Caco-2 (cell line): ENCODE results near the gene GAS5. TPM values are rescaled to one million over a fixed set of nuclear protein-coding genes. Genes with fewer than 3 reads are reported as not detected.

ENCODE experiments used
- BruUV-seq: library from RNA; stranded (reverse); fragments of 400-500 nt; replicated peaks from 2 replicates; lab custom pipeline; 2021; lab: Mats Ljungman, UMichigan
- CTCF ChIA-PET: fragments of 300-600 bp; sonication (Branson Sonifier 250); formaldehyde crosslinking; loops from one replicate; lab custom pipeline; 2022; ENCODE audit warnings: antibody characterized with exemption; lab: Charles Lee
- POLR2A ChIA-PET: fragments of 300-600 bp; sonication (Branson Sonifier 250); formaldehyde crosslinking; loops from one replicate; lab custom pipeline; 2022; ENCODE audit warnings: antibody characterized with exemption; lab: Charles Lee
- DNase-seq, 2 experiments: peaks; one replicate each; pipeline versions ENCODE4 v3.0.0 to v3.0.0-alpha.2; 2020 to 2022
- H3K27me3 ChIP-seq: replicated peaks from 2 replicates; pipeline ENCODE4 v1.6.0; 2011; ENCODE audit warnings: low read length; ENCODE audit not compliant: control insufficient read depth, insufficient read depth
- H3K36me3 ChIP-seq: 2 replicates; pipeline ENCODE4 v1.5.1; 2011; ENCODE audit warnings: low read length; ENCODE audit not compliant: control insufficient read depth, insufficient read depth
- H3K4me1 ChIP-seq: fragments of 250-450 bp; sonication (Bioruptor Pico); 2 replicates; pipeline ENCODE4 v1.5.1; 2020; ENCODE audit warnings: mild to moderate bottlenecking
- H3K4me3 ChIP-seq: 2 replicates; pipeline ENCODE4 v1.5.1; 2011; ENCODE audit warnings: low read depth, mild to moderate bottlenecking, control low read depth, low read length
- H3K9me3 ChIP-seq: fragments of 250-450 bp; sonication (Bioruptor Pico); 2 replicates; pipeline ENCODE4 v1.5.1; 2020; ENCODE audit warnings: mild to moderate bottlenecking, moderate library complexity
- H3K27ac Mint-ChIP-seq: one replicate; pipeline ENCODE4 v1.8.0; 2022; ENCODE audit warnings: mixed read lengths; ENCODE audit not compliant: unreplicated experiment
- H3K27me3 Mint-ChIP-seq: one replicate; pipeline ENCODE4 v1.8.0; 2022; ENCODE audit warnings: mixed read lengths; ENCODE audit not compliant: insufficient read depth, unreplicated experiment
- H3K36me3 Mint-ChIP-seq: one replicate; pipeline ENCODE4 v1.8.0; 2022; ENCODE audit warnings: mild to moderate bottlenecking, mixed read lengths; ENCODE audit not compliant: insufficient read depth, unreplicated experiment
- H3K4me1 Mint-ChIP-seq: one replicate; pipeline ENCODE4 v1.8.0; 2022; ENCODE audit warnings: low read depth, mixed read lengths; ENCODE audit not compliant: unreplicated experiment
- H3K4me3 Mint-ChIP-seq: one replicate; pipeline ENCODE4 v1.8.0; 2022; ENCODE audit warnings: mild to moderate bottlenecking, moderate library complexity, mixed read lengths; ENCODE audit not compliant: unreplicated experiment
- H3K9me3 Mint-ChIP-seq: one replicate; pipeline ENCODE4 v1.8.0; 2022; ENCODE audit warnings: mixed read lengths; ENCODE audit not compliant: unreplicated experiment
- intact Hi-C: fragments of 100-400 bp; cut with micrococcal nuclease; formaldehyde crosslinking; loops from one replicate; pipeline ENCODE4 v1.10.0; 2022; ENCODE audit not compliant: unreplicated experiment
- total RNA-seq: library from RNA; stranded (reverse); gene quantifications from 2 replicates; pipeline ENCODE4 v1.2.3, GENCODE V29; 2022
- TF ChIP-seq, protein P1 (sequence below), 2 experiments: fragments of 200-600 bp in 1 of 2; IDR thresholded peaks; 1 replicate in 1 of 2; 2 replicates in 1 of 2; pipeline versions ENCODE4 v1.5.1 to v1.8.0; 2011 to 2022; ENCODE audit warnings: antibody characterized with exemption in 1 of 2, control low read depth in 1 of 2, inconsistent platforms in 1 of 2, low read depth in 1 of 2, low read length in 1 of 2, mild to moderate bottlenecking in 1 of 2, moderate library complexity in 1 of 2; ENCODE audit not compliant: insufficient read depth in 1 of 2, severe bottlenecking in 1 of 2, unreplicated experiment in 1 of 2

GAS5 gene
- total RNA-seq, 1 experiment from 2014 or later: 641 TPM

GRCh38 chr1:173871500-173871899, 3.7 kb upstream of the GAS5 start:
- ChIA-PET POLR2A (no interaction called here), CTCF (no interaction called here)
- no peak overlapping the region for H3K27ac Mint-ChIP-seq
- H3K4me1 Mint-ChIP-seq: peaks cover 12% of the 10 kb centered on the region
- Histone ChIP-seq H3K9me3 (no peaks in the 10 kb centered on the region), H3K4me3 (no peak overlapping the region), H3K27me3 (no peaks in the 10 kb centered on the region), H3K4me1 (peaks cover 12% of the 10 kb centered on the region; the same call in 1 of the 2 replicates), H3K36me3 (no peaks in the 10 kb centered on the region)
- intact Hi-C loops: no loop called here
- peaks cover 5% of the 10 kb centered on the region for H3K27me3 Mint-ChIP-seq
- TF ChIP-seq, protein P1, sequence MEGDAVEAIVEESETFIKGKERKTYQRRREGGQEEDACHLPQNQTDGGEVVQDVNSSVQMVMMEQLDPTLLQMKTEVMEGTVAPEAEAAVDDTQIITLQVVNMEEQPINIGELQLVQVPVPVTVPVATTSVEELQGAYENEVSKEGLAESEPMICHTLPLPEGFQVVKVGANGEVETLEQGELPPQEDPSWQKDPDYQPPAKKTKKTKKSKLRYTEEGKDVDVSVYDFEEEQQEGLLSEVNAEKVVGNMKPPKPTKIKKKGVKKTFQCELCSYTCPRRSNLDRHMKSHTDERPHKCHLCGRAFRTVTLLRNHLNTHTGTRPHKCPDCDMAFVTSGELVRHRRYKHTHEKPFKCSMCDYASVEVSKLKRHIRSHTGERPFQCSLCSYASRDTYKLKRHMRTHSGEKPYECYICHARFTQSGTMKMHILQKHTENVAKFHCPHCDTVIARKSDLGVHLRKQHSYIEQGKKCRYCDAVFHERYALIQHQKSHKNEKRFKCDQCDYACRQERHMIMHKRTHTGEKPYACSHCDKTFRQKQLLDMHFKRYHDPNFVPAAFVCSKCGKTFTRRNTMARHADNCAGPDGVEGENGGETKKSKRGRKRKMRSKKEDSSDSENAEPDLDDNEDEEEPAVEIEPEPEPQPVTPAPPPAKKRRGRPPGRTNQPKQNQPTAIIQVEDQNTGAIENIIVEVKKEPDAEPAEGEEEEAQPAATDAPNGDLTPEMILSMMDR (IDR thresholded peaks at IDR 0.05; ENCODE audit: insufficient read depth in 1 of 2, low read depth in 1 of 2, low read length in 1 of 2, severe bottlenecking in 1 of 2, unreplicated experiment in 1 of 2): no peak
- H3K4me3 Mint-ChIP-seq: no peak overlapping the region
- no peak for DNase-seq
- no TSS peak for BruUV-seq
- H3K9me3 Mint-ChIP-seq: no peaks in the 10 kb centered on the region
- peaks cover 24% of the 10 kb centered on the region for H3K36me3 Mint-ChIP-seq

- Mint-ChIP-seq H3K9me3 (no peaks in the 10 kb centered on the region), H3K4me3 (no peak overlapping the region), H3K36me3 (peaks cover 29% of the 10 kb centered on the region), H3K27me3 (peaks cover 5% of the 10 kb centered on the region), H3K27ac (no peak overlapping the region), H3K4me1 (peaks cover 12% of the 10 kb centered on the region)
- Histone ChIP-seq H3K4me3 (no peak overlapping the region), H3K9me3 (no peaks in the 10 kb centered on the region), H3K36me3 (no peaks in the 10 kb centered on the region), H3K27me3 (no peaks in the 10 kb centered on the region), H3K4me1 (peaks cover 8% of the 10 kb centered on the region; the same call in 1 of the 2 replicates)
- no peak for DNase-seq
- TF ChIP-seq, protein P1 (IDR thresholded peaks at IDR 0.05; ENCODE audit: insufficient read depth in 1 of 2, low read depth in 1 of 2, low read length in 1 of 2, severe bottlenecking in 1 of 2, unreplicated experiment in 1 of 2): no peak
- BruUV-seq: no TSS peak
- POLR2A ChIA-PET: no interaction called here
- CTCF ChIA-PET: no interaction called here
- intact Hi-C loops: no loop called here
These were observed 3.3 kb upstream of the GAS5 start for GRCh38 chr1:173871091-173871490.

DNA sequence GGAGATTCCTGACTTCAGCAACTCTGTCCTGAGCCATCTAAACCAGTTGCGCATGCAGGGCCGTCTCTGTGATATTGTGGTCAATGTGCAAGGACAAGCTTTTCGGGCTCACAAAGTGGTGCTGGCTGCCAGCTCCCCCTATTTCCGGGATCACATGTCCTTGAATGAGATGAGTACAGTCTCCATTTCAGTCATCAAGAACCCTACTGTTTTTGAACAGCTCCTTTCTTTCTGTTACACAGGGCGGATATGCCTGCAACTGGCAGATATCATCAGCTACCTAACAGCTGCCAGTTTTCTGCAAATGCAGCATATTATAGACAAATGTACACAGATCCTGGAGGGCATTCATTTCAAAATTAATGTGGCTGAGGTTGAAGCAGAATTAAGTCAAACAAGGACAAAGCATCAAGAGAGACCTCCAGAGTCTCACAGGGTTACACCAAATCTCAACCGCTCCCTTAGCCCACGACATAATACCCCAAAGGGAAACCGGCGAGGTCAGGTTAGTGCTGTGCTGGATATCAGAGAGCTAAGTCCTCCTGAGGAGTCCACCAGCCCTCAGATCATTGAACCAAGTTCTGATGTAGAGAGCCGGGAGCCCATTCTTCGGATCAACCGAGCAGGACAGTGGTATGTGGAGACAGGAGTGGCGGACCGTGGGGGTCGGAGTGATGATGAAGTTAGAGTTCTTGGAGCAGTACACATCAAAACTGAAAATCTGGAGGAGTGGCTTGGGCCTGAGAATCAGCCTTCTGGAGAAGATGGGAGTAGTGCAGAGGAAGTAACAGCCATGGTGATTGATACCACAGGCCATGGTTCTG, 2.7 kb upstream of the GAS5 start:
- POLR2A ChIA-PET: no interaction called here
- BruUV-seq: no TSS peak
- H3K9me3 Mint-ChIP-seq: no peaks in the 10 kb centered on the region

More for the DNA sequence above, 2.7 kb upstream of the GAS5 start:
- H3K4me3 Mint-ChIP-seq: no peak overlapping the region
- H3K4me1 Mint-ChIP-seq: peaks cover 12% of the 10 kb centered on the region
- Histone ChIP-seq H3K36me3 (peaks cover 5% of the 10 kb centered on the region; the same call in 1 of the 2 replicates), H3K27me3 (no peaks in the 10 kb centered on the region), H3K4me1 (peaks cover 10% of the 10 kb centered on the region; the same call in 1 of the 2 replicates), H3K9me3 (no peaks in the 10 kb centered on the region), H3K4me3 (no peak overlapping the region)
- H3K27ac Mint-ChIP-seq: no peak overlapping the region
- DNase-seq: no peak
- TF ChIP-seq, protein P1 (IDR thresholded peaks at IDR 0.05; ENCODE audit: insufficient read depth in 1 of 2, low read depth in 1 of 2, low read length in 1 of 2, severe bottlenecking in 1 of 2, unreplicated experiment in 1 of 2): no peak
- H3K36me3 Mint-ChIP-seq: peaks cover 35% of the 10 kb centered on the region
- CTCF ChIA-PET: no interaction called here
- H3K27me3 Mint-ChIP-seq: peaks cover 5% of the 10 kb centered on the region
- intact Hi-C loops: no loop called here
